HG03066 (cell line): Measurements from ENCODE around the gene CATSPERB.
"Not testable (repeated sequence)": the region's sequence is repeated elsewhere in the genome, so short reads cannot be mapped to it uniquely, and the experiment has no call there.

Experiments used
- ATAC-seq: cut with Tn5 transposase; IDR thresholded peaks from one replicate; pipeline ENCODE4 v1.9.1; 2021; ENCODE audit warnings: low read depth; ENCODE audit not compliant: unreplicated experiment

CATSPERB gene

GRCh38 chr14:91739867-91740266 is 8.0 kb upstream of the CATSPERB start:
- not testable (repeated sequence) for ATAC-seq

- no peak for ATAC-seq
Measured at GRCh38 chr14:91737619-91738018, 5.7 kb upstream of the CATSPERB start.

GRCh38 chr14:91732859-91733477 is 1.1 kb upstream of the CATSPERB start:
- no peak for ATAC-seq

GRCh38 chr14:91732439-91732838 is 553 bp upstream of the CATSPERB start:
- no peak for ATAC-seq

- no peak for ATAC-seq
Measured at GRCh38 chr14:91731018-91731417, 868 bp downstream of the CATSPERB start.

GRCh38 chr14:91729756-91730155 is 2.1 kb downstream of the CATSPERB start:
- no peak for ATAC-seq

- ATAC-seq: no peak
Measured at GRCh38 chr14:91728616-91729183, 3.2 kb downstream of the CATSPERB start.

GRCh38 chr14:91727121-91727520 is 4.8 kb downstream of the CATSPERB start:
- no peak for ATAC-seq

GRCh38 chr14:91723501-91723900 is 8.4 kb downstream of the CATSPERB start:
- ATAC-seq: no peak

- no peak for ATAC-seq
Measured at GRCh38 chr14:91722386-91722785, 9.5 kb downstream of the CATSPERB start.

- no peak for ATAC-seq
Measured at GRCh38 chr14:91719839-91720238, 12.0 kb downstream of the CATSPERB start.

- ATAC-seq: no peak
Measured at GRCh38 chr14:91716999-91717398, 14.9 kb downstream of the CATSPERB start.

- ATAC-seq: no peak
Measured at GRCh38 chr14:91714805-91715204, 17.1 kb downstream of the CATSPERB start.

GRCh38 chr14:91708795-91709194 is 23.1 kb downstream of the CATSPERB start:
- peak; percentile 72 for ATAC-seq

- no peak for ATAC-seq
Measured at GRCh38 chr14:91706996-91707395, 24.9 kb downstream of the CATSPERB start.

- no peak for ATAC-seq
Measured at GRCh38 chr14:91694643-91695042, 37.2 kb downstream of the CATSPERB start.

- no peak for ATAC-seq
Measured at GRCh38 chr14:91693346-91693745, 38.5 kb downstream of the CATSPERB start.

GRCh38 chr14:91692075-91692474 is 39.8 kb downstream of the CATSPERB start:
- ATAC-seq: no peak

- no peak for ATAC-seq
Measured at GRCh38 chr14:91689608-91690007, 42.3 kb downstream of the CATSPERB start.

- not testable (repeated sequence) for ATAC-seq
Measured at GRCh38 chr14:91687436-91687835, 44.5 kb downstream of the CATSPERB start.

GRCh38 chr14:91685600-91685999 is 46.3 kb downstream of the CATSPERB start:
- ATAC-seq: no peak

- no peak for ATAC-seq
Measured at GRCh38 chr14:91681893-91682563, 49.9 kb downstream of the CATSPERB start.
